Smooth muscle cell (in vitro differentiated cells): ENCODE data around the gene ADCK1. TPM values are rescaled to one million over a fixed set of nuclear protein-coding genes. Genes with fewer than 3 reads are reported as not detected.

ENCODE experiments used
- DNase-seq: peaks from one replicate; lab custom pipeline; 2025; ENCODE audit not compliant: unreplicated experiment; lab: John Stamatoyannopoulos, UW
- H2AFZ ChIP-seq: fragments of 200-600 bp; sonication (generic); 2 replicates; pipeline ENCODE4 v1.6.0; 2016; ENCODE audit warnings: antibody characterized with exemption, low read depth, mild to moderate bottlenecking
- H3F3A ChIP-seq: fragments of 200-600 bp; sonication (generic); 2 replicates; pipeline ENCODE4 v1.6.0; 2017; ENCODE audit warnings: antibody characterized with exemption, low read depth
- H3K27ac ChIP-seq: fragments of 200-600 bp; sonication (generic); 2 replicates; pipeline ENCODE4 v1.5.1; 2016; ENCODE audit warnings: low read depth, mild to moderate bottlenecking
- H3K27me3 ChIP-seq: fragments of 200-600 bp; sonication (generic); 2 replicates; pipeline ENCODE4 v1.6.1; 2016; ENCODE audit warnings: low read depth, mild to moderate bottlenecking
- H3K36me3 ChIP-seq: fragments of 200-600 bp; sonication (generic); 2 replicates; pipeline ENCODE4 v1.5.1; 2016; ENCODE audit warnings: low read depth
- H3K4me1 ChIP-seq: fragments of 200-600 bp; sonication (generic); 2 replicates; pipeline ENCODE4 v1.5.1; 2016; ENCODE audit warnings: low read depth
- H3K4me2 ChIP-seq: fragments of 200-600 bp; sonication (generic); 2 replicates; pipeline ENCODE4 v1.6.0; 2016; ENCODE audit warnings: mild to moderate bottlenecking
- H3K4me3 ChIP-seq: fragments of 200-600 bp; sonication (generic); 2 replicates; pipeline ENCODE4 v1.5.1; 2016; ENCODE audit warnings: mild to moderate bottlenecking
- H3K79me2 ChIP-seq: fragments of 200-600 bp; sonication (generic); 2 replicates; pipeline ENCODE4 v1.6.0; 2016; ENCODE audit warnings: low read depth, mild to moderate bottlenecking
- H3K9ac ChIP-seq: fragments of 200-600 bp; sonication (generic); 2 replicates; pipeline ENCODE4 v1.6.0; 2016; ENCODE audit warnings: low read depth
- H3K9me3 ChIP-seq: fragments of 200-600 bp; sonication (generic); replicated peaks from 2 replicates; pipeline ENCODE4 v1.5.1; 2016; ENCODE audit warnings: low read depth
- H4K20me1 ChIP-seq: fragments of 200-600 bp; sonication (generic); 2 replicates; pipeline ENCODE4 v1.6.0; 2016; ENCODE audit warnings: low read depth
- WGBS: methylation state at CpG from one replicate; pipeline ENCODE4 v1.1.7; 2016; ENCODE audit warnings: low lambda C conversion rate; 5-methylcytosine and 5-hydroxymethylcytosine counted together
- polyA plus RNA-seq: library from polyadenylated mRNA; unstranded; fragments of >200 nt; fragmentation: Nextera tagmentation; extraction: Ambion mirVana; gene quantifications from 2 replicates; pipeline ENCODE4 v1.2.1, GENCODE V29; 2016
- total RNA-seq: library from RNA; depleted of rRNA; stranded (reverse); fragments of >200 nt; gene quantifications from 2 replicates; pipeline ENCODE4 v1.2.3, GENCODE V29; 2014
- TF ChIP-seq, protein P1 (sequence below): fragments of 200-600 bp; sonication (generic); IDR thresholded peaks from 2 replicates; pipeline ENCODE4 v1.5.1; 2017; ENCODE audit warnings: borderline replicate concordance, mild to moderate bottlenecking, antibody characterized with exemption; ENCODE audit not compliant: insufficient read depth, poor library complexity, severe bottlenecking

The ADCK1 gene
- total and polyA plus RNA-seq, 2 experiments from 2014 or later, result 4.2 to 5.1 TPM

GRCh38 chr14:77880056-77880455, 80.1 kb downstream of the ADCK1 start:
- no peaks in the 10 kb centered on the region for H3K9me3 ChIP-seq
- H3K79me2 ChIP-seq, result no peaks in the 10 kb centered on the region
- DNase-seq, result no peak
- H3K4me1 ChIP-seq, result peaks cover 3% of the 10 kb centered on the region
- 94% methylated on average over 5 of the region's 5 CpGs for WGBS
- H3K4me3 ChIP-seq, result no peak overlapping the region
- TF ChIP-seq, protein P1, sequence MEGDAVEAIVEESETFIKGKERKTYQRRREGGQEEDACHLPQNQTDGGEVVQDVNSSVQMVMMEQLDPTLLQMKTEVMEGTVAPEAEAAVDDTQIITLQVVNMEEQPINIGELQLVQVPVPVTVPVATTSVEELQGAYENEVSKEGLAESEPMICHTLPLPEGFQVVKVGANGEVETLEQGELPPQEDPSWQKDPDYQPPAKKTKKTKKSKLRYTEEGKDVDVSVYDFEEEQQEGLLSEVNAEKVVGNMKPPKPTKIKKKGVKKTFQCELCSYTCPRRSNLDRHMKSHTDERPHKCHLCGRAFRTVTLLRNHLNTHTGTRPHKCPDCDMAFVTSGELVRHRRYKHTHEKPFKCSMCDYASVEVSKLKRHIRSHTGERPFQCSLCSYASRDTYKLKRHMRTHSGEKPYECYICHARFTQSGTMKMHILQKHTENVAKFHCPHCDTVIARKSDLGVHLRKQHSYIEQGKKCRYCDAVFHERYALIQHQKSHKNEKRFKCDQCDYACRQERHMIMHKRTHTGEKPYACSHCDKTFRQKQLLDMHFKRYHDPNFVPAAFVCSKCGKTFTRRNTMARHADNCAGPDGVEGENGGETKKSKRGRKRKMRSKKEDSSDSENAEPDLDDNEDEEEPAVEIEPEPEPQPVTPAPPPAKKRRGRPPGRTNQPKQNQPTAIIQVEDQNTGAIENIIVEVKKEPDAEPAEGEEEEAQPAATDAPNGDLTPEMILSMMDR, result no peak
- no peak overlapping the region for H3K27ac ChIP-seq
- no peaks in the 10 kb centered on the region for H3K36me3 ChIP-seq
- H3K4me2 ChIP-seq, result no peak overlapping the region
- no peak overlapping the region for H2AFZ ChIP-seq
- H3K27me3 ChIP-seq, result no peaks in the 10 kb centered on the region
- H3K9ac ChIP-seq, result no peak overlapping the region
- H3F3A ChIP-seq, result no peaks in the 10 kb centered on the region
- H4K20me1 ChIP-seq, result no peaks in the 10 kb centered on the region

GRCh38 chr14:77882098-77882497, 82.2 kb downstream of the ADCK1 start:
- Histone ChIP-seq H2AFZ (no peak overlapping the region), H3K4me1 (peaks cover 3% of the 10 kb centered on the region), H3K9me3 (no peaks in the 10 kb centered on the region), H3K4me3 (no peak overlapping the region), H3F3A (no peaks in the 10 kb centered on the region), H3K9ac (peak overlapping the region; percentile 37), H4K20me1 (no peaks in the 10 kb centered on the region), H3K4me2 (no peak overlapping the region), H3K27ac (peak overlapping the region; percentile 58), H3K79me2 (no peaks in the 10 kb centered on the region), H3K36me3 (no peaks in the 10 kb centered on the region), H3K27me3 (no peaks in the 10 kb centered on the region)
- 65% methylated on average over 5 of the region's 5 CpGs for WGBS
- TF ChIP-seq, protein P1, result no peak
- DNase-seq, result peak; percentile 29

GRCh38 chr14:77882636-77883035, 82.7 kb downstream of the ADCK1 start:
- Histone ChIP-seq H3K36me3 (no peaks in the 10 kb centered on the region), H3K4me3 (no peak overlapping the region), H3K79me2 (no peaks in the 10 kb centered on the region), H2AFZ (peak overlapping the region; percentile 14), H3K27me3 (no peaks in the 10 kb centered on the region), H3F3A (no peaks in the 10 kb centered on the region), H3K9ac (peak overlapping the region; percentile 37), H3K9me3 (no peaks in the 10 kb centered on the region), H4K20me1 (no peaks in the 10 kb centered on the region), H3K4me2 (peak overlapping the region; percentile 13), H3K27ac (peak overlapping the region; percentile 58), H3K4me1 (peaks cover 3% of the 10 kb centered on the region)
- 16% methylated on average over 4 of the region's 4 CpGs for WGBS
- DNase-seq, result peak; percentile 29
- TF ChIP-seq, protein P1, result no peak

- WGBS, result 47% methylated on average over 7 of the region's 7 CpGs
Measured at GRCh38 chr14:77883131-77883846, 83.4 kb downstream of the ADCK1 start.

More at GRCh38 chr14:77883131-77883846, 83.4 kb downstream of the ADCK1 start:
- Histone ChIP-seq H3K4me2 (peak overlapping the region; percentile 13), H4K20me1 (no peaks in the 10 kb centered on the region), H3K9ac (no peak overlapping the region), H3K4me3 (no peak overlapping the region), H3K27me3 (no peaks in the 10 kb centered on the region), H2AFZ (peak overlapping the region; percentile 14), H3K27ac (peak overlapping the region; percentile 58), H3K36me3 (no peaks in the 10 kb centered on the region), H3K79me2 (no peaks in the 10 kb centered on the region), H3K9me3 (no peaks in the 10 kb centered on the region), H3F3A (no peaks in the 10 kb centered on the region), H3K4me1 (peaks cover 3% of the 10 kb centered on the region)
- TF ChIP-seq, protein P1, result no peak
- no peak for DNase-seq
